Stimulated activated CD8-positive, alpha-beta memory T cell treated with anti-CD3 and anti-CD28 coated beads, Interleukin-7, amount 100 ng/mL, for 1 hour (primary cell): ENCODE measurements around the gene IGSF11.
"Not testable (repeated sequence)": the region's sequence is repeated elsewhere in the genome, so short reads cannot be mapped to it uniquely, and the experiment has no call there.

Experiments
- DNase-seq, 2 donors: peaks; one replicate each; pipeline ENCODE4 v3.0.0-alpha.2; 2020; ENCODE audit warnings: low read depth in 2 of 2

The IGSF11 gene

DNA sequence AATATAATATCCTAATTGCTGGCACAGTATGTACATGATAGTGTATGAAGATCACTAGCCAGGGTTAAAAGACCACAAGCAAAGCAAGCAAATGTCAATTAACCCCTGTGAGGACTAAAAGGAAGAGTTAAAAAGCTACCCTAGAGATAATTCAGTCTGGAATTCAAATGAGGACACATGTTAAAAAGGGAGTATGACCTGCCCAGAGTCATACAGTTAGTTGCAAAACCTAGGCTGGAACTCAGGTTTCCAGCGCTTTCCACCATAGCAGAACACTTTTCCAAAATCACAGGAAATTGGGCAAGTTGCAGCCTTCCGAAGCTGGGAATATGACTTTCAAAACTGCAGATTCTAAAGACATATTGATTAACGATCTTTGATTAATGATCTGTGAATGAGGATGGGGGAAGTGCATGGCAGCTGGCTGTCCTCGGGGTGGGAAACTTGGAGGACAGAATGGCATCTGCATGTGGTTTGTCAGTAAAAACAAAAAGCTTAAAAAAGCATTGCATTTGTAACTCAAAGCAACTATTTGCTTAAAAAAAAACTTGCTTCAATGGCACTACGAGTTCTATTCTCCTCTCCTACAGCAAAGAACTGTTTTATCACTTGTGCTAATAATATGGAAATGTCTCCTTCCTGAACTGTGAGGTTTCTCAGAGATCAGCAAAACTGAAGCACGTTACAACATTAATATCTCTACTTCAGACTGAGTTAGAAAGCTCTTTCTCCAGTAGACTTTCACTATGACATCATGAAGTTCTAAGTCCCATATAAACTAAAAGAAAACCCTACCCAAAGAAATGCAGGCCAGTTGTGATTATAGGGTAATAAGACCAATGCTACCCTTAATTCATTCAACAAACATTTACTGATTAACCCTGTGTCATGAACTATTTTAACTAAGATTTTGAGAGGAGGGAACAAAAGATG lies 46.2 kb downstream of the IGSF11 start:
- no peak for DNase-seq

DNA sequence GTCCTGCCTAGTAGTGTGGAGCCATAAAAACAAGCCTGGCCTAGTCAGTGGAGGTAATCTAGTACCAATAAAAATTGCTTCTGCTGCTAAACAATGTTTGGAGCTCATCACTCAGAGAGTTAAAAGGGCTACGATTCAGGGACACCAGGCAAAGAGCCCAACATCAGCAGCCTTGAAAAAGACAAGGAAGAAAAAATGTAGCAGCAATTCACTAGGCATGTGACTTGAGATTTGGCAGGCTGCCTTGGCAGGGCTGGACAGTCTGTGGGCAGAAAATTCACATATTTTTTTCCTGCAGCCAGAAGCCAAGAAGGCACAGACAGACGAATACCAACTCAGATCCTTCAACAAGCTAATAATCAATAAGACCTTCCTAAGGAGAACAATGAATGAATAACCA lies 47.2 kb downstream of the IGSF11 start:
- no peak for DNase-seq

DNA sequence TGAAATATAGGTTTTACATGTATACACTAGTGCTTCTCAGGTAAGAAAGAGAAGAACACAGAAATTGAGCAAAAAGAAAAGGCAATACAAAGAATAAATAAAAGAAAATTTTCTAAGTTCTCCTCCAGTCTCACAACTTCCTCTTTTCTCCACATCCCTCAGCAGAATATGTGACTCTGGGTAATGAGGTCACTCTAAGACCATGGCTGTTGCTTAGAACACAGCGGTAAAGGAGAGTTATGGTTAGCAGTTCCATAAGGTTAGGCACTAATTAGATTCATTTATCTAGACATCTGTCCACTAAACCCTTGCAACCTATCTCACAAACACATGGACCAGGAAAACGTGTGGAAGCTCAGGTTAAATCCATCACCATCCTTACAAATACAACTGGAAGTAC lies 47.9 kb downstream of the IGSF11 start:
- DNase-seq, result no peak

DNA sequence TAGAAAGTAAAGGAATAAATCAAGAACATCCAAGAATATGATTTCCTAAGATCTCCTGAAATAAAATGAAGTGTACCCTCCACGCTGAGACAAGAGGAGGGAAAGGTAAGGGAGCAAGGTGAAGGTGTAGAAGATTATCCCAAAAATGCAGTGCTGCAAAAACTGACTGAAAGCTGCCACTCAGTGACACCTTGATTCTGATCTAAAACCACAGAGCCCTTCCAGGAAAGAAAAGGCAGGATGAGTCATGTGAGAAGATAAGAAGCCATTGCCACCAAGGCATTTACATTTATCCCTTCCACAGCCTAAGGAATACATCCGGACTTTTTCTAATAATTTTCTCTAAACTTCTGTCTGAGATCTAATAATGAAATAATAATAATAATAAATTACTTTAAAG lies 49.9 kb downstream of the IGSF11 start:
- no peak for DNase-seq

DNA sequence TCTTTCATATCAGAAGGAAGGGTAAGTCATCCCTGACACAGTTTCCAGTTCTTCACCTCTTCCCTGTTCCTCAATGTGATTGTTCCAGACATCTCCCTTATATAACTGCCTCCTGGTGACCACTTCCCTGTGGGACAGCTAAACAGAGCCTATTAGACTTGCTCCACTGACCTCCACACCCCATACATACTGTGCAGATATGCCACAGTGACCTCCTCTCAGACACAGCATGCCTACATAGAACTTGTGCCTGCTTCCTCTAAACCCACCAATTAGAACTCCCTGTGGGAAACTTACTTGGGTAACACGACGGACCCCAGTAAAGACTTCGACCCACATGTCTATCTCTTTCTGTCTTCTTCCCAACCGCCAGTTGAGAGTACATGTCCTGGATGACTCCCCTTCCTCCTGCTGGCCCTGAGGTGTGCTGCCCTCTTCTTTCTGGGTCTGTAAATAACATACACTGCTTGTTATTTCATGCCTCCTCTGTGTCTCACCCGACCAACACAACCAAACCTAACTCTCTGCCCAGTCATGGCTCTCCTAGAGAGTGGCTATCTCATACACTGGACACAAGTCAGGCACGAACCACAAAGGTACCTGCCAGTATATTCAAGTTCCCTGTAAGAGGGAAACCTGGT lies 53.0 kb downstream of the IGSF11 start:
- DNase-seq, result no peak

DNA sequence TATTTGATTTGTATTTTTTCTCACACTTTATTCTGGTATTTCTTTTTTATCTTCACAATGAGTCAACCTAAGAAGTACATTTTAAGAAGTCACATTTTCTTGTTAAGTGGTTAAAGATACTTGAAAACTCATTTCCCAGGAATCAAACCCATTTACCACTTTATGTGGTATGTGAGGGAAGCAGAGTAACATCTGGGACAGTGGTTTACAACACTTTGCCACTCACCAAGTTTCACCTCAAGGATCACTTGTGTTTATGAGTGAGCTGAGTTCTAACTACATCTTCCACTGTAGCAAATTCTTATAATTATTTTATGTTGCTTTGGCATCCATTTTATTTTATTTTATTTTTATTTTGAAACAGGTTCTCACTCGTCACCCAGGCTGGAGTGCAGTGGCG lies 53.8 kb downstream of the IGSF11 start:
- DNase-seq, result no peak

DNA sequence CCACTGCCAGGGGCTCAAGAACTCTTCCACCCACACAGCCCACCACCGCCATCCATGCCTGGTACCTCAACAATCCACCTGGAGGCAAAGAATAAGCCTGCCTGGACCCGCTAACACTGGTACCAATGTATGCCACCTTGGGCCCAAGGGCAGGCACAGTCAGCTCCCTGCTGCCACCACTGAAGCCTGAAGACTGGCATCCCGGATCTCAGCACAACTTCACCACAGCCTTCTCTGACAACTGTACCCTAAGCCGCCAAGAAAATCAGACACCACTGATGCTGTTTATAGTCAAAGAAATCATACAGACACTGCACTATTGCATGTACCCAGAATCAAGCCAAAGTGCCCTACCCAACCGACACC lies 56.3 kb downstream of the IGSF11 start:
- DNase-seq, result no peak

DNA sequence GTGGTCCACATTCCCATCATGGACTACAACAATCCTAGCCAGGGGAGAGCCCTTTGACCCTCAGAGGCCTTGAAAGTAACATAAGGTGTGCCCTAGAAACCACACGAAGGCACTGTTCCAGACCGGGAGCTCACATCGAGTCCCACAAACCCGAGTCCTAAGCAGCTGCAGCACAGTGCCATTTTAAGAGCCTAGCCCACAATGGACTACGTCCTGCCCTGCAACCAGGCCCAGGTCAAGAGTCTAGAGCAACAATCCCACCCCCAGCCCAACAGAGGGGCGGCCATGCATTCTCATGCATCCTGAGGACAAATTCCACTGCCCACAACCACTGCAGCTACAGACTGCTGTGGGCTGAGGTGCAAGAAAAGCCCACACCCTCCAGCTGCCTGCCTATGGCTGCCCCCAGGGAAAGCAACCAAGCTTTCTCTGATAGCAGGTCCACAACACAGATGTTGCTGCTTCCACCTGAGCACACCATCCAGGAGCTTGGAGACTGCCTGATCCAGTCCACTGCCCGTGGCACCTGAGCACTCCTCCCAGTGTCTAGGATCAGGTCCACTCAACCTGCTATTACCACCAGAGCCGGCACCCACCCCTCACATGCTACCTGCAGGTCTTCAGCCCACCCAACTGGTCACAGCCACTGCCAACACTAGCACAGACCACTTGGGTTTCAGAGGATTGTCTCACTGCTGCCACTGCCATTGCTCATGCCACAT lies 56.8 kb downstream of the IGSF11 start:
- DNase-seq, result no peak

DNA sequence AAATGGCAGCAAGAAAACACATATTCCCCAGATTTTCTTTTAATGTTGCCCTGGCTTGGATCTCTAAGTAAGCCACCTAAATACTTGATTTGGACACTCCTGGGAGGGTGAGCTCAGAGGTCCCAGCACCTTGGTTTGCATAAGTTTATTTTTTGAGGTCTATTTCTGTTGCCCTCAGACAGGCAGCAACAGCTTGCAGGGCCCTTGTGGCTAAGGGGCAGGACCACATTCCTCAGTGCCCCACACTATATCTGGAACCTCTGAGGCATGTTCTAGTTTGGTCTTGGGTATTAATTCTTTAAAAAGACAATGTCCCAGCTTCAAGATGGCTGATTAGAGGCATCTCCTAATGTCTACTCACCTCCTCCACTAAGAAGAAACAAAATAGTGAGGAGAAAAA lies 57.5 kb downstream of the IGSF11 start:
- DNase-seq, result no peak

DNA sequence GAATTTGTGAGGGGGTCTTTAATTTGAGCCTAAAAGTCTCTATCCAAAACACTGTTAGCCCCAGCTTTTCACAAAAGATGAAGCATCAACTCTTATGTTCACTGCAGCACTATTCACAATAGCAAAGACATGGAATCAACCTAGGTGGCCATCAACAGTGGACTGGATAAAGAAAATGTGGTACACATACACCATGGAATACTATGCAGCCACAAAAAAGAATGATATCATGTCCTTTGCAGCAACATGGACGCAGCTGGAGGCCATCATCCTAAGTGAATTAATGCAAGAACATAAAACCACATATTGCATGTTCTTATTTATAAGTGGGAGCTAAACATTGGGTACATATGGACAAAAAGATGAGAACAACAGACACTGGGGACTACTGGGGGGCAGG lies 59.2 kb downstream of the IGSF11 start:
- not testable (repeated sequence) for DNase-seq

DNA sequence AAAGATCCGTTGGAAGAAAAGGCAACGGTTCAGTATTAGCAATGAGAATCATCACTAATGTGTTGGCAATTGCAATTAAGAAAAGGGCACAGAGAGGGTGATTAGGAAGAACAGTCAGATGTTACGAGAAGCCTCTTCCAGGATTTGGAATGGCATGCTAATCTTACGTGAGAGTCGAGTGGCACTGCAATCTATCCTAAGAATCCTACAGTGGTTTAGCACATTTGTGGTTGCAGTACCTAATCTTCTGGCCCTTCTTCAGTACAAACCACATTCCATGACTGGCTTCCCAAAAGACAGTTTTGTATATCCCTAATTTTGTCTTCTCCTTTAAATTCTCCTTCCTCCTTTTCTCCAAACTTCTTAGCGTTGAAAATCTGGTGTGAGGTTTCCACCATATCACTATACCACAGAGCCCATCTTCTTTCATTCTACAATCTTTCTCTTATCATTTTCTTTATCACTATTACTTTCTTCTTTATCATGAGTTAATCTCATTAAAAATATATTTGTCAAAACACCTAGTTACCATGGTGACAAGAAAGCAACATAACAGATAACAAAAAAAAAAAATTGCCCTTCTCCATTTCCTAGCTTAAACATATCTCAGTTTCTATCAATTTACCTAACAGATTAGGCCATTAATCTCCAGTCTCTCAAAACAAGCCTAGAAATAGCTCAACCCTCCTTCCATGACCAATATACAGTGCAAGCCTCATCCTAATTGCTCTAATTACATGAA lies 60.1 kb downstream of the IGSF11 start:
- no peak for DNase-seq

DNA sequence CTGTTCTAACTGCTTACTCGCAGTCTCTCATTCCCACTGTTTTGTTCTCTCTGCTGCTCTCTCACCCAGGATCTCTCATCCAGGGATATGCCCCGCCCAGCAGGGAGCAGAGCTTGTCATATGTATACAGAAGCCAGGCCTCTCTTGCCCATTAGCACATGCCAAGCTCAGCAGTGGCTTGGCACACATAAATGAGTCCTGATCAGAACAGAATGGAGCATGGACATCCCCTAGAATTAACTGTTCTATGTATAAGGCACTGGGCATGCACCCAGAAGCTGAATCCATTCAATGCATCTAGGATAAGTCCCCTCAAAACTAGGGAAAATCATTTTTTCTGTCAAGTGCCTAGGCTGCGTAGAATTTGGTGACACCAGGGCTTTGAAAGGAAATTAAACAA lies 61.6 kb downstream of the IGSF11 start:
- DNase-seq, result no peak

DNA sequence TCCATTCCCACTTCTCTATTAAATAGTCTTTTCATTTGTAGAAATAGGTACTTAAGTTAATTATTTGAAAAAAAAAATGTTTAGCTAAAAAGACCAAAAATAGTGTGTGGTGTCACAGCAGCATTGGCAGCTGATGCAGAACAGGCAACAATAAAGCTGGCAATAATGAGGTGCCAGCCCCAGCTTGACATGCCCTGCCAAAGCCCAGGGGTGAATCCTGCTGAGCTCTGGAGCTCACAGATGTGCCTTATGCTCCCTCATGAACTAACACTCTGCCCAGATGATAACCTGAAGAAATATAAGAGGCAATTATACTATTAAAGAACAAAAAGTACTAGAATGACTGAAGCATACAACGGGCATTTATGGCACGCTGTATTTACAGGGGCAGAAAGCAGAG lies 63.8 kb downstream of the IGSF11 start:
- no peak for DNase-seq

DNA sequence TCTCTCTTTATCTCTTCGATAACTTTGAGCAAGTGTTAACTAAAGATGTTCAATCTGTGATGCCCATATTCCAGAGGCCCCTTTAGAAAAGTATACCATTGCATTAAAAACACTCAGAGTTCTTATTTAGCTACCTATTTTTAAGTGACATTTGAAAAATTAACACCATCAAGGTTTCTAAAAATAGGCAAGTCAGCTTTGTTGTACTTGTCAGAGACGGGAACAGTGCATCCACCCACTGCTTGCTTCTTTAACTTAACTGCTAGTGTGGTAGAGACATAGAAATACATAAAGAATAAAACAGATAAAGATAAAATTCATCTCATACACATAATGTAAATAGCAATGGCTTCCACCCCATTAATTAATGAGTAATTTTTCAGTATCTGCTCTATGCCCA lies 66.0 kb downstream of the IGSF11 start:
- DNase-seq, result no peak

DNA sequence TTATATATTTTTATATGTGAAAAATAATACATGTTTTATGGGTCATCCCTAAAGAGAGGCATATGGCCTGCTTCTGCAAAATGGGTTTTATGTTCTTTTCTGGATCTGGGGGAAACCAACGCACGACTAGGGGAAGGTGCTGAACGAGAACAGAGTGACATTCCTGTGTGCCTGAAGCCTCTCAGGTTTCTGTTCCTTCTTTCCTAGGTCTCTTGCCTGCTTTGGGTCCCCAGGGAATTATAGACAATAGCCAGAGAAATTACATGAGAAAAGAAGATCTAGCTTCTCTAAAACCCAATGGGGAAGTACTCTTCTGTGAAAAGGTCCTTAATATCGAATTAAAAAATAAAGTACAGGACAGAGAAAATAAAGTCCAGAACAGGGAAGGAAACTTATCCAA lies 66.5 kb downstream of the IGSF11 start:
- DNase-seq, result no peak

DNA sequence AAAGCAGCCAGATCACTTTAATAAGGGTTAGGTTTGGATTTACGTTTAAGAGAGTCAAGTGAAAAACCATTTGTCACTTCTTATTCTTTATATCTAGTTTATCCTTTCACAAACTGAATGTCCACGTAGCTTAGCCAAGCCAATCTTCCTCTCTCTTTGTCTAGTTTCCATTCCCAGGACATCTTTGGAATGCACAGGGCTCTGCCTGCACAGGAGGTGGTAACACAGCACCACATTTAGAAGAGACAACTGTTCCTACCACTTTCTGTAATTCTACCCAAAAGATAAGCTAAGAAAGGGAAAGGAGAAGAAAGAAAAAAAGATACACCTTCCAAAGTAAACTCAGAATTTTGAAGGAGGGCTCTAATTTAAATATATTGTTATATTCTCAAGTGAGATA lies 67.9 kb downstream of the IGSF11 start:
- no peak for DNase-seq

DNA sequence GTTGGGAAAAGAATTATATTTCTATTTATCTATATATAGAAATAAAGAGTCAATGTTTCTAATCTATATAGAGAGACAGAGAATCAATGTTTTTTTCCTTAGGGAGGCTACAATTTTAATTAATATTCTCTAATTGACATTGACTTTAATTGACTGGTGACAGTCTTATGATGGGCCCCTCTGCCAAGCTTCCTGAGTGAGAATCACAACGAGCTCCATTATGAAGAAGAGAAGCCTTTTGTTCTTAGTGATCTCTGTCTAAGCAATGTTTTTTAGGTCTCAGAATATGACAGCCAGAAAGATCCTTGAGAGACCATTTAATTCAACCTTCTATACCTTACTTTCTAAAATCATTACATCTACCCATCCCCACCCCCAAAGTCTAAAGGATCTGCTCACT lies 70.9 kb downstream of the IGSF11 start:
- DNase-seq, result no peak

DNA sequence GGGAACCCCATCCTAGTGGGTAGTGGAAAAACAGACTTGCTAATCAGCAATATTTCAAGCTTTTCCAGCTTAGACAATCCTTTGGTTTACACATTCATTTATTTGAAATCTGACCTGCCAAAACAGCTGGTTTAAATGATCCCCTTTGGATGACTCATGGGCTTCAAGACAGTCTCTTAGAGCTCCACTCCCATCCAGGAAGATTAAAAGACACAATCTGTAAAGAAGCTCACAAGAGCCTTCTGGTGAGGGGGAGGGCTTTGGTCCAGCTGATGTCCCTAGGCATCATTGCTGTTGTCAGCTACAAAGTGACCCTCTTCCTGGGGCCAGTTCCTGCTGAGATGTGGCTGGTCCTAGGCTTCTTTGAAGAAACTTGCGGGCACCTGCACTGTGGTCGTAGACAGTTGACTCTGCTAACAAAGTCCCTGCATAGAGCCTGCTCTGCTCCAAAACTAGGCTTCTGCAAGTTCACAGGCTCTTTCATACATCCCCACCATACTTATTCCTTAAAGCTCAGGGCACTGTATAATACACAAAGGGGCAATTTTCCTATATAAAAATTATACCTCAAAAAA lies 73.7 kb downstream of the IGSF11 start:
- no peak for DNase-seq

DNA sequence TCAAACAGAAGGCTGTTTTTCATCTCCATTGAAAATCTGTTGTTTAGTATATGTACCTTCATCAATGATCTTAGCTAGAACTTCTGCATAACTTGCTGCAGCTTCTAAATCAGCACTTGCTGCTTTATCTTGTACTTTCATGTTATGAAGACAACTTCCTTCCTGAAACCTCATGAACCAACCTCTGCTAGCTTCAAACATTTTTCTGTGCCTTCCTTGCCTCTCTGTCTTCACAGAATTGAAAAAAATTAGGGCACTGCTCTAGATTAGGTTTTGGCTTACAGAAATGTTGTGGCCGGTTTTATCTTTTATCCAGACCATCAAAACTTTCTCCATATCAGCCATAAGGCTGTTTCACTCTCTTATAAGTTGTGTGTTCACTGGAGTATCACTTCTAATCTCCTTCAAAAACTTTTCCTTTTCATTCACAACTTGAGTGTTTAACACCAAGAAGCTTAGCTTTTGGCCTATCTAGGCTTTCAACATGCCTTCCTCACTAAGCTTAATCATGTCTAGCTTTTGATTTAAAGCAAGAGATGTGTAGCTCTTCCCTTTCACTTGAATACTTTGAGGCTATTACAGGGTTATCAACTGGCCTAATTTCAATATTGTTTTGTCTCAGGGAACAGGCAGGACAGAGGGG lies 78.6 kb downstream of the IGSF11 start:
- no peak for DNase-seq

DNA sequence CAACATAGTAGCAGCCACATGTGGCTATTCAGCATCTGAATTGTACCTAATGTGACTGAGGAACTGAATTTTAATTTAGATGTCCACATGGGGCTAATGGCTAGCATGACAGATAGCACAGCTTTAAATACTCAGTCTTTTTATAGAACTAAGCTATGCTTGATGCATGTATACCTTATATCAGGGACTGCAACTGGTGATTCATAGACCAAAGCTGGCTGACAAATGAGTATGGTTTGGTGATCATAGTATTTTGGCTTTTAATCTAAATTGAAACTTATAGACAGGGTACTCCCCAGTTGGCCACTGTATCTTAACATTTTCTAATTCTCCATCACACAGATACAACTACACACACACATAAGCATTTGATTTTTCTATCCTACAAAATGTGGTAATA lies 83.6 kb downstream of the IGSF11 start:
- DNase-seq, result no peak

DNA sequence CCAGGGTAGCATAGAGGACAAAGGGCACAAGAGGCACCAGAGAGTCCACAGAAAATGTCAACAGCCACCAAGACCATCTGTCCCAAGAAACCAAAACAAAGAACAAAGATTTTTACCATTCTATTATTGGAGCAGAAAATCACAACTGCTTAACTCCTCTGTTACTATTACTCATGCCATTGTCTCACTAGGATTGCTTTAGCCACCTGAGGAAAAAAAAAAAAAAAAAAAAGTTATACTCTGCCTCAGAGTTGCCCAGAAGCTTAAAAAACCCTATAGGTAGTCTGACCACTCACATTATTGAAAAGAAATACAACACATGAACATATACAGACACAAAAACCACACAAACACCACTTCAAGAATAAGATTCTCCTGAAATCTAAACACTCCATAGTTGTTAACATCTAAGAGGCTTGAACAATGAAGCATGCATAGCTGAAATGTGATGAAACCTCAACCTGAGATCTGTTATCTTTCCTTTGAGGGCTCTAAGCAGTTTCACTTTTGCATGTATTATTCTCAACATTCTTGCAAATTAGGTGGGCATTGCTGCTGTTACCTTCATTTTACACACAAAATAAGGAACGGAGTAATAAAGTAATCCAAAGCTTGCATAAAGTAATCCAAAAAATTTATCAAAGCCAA lies 85.4 kb downstream of the IGSF11 start:
- DNase-seq, result no peak
